ENCODE data around the gene WDR37.

DNA sequence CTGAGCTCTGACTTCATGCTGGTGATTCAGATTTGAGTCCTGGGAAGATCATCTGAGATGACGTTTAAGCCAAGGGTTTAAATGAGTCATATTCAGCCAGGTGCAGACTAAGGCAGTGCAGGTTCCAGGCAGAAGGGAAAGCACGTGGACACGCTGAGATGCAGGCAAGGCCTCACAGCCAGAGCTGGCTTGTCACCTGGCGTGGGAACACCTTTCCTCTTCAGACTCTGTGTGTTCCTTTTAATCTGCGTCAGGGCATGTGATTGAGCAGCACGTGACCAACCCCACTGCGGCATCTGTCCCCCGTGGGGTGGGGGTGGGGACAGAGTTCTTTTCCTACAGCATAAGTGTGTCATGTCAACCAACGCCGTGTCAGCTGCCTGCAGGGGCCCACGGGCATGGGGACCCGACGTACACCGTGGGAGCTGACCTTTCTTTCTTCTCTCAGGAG, 19.8 kb upstream of the WDR37 start:
- TF ChIP-seq CTCF (IDR thresholded peaks at IDR 0.05 in 2 of 3, conservative IDR thresholded peaks at IDR 0.05 in 1 of 3; ENCODE audit: insufficient read depth in 2 of 3, low read depth in 1 of 3, low read length in 3 of 3) (no peak), BRCA1 (IDR thresholded peaks at IDR 0.05) (no peak), BRCA1 (CRISPR knock-in tag; IDR thresholded peaks at IDR 0.05) (no peak), MBD2 (IDR thresholded peaks at IDR 0.05; ENCODE audit: borderline replicate concordance, low read depth) (no peak), YY1 (IDR thresholded peaks at IDR 0.05; ENCODE audit: borderline replicate concordance in 1 of 3, control insufficient read depth in 1 of 3, extremely low read depth in 1 of 3, insufficient read depth in 3 of 3, insufficient read length in 1 of 3, insufficient replicate concordance in 2 of 3, low read depth in 1 of 3, low read length in 2 of 3) (no peak), JUNB (CRISPR knock-in tag; conservative IDR thresholded peaks at IDR 0.05) (no peak), POLR2A (conservative IDR thresholded peaks at IDR 0.05) (no peak), ZNF408 (CRISPR knock-in tag; IDR thresholded peaks at IDR 0.05; ENCODE audit: low read depth) (no peak), PHF21A (IDR thresholded peaks at IDR 0.05; ENCODE audit: borderline replicate concordance, low read depth) (no peak), FIP1L1 (IDR thresholded peaks at IDR 0.05; ENCODE audit: low read depth, low read length, poor library complexity, severe bottlenecking) (no peak)

Measured in K562 (cell line).